Glomerular endothelial cell (primary cell): ENCODE data around the gene PWWP2A. TPM values are rescaled to one million over a fixed set of nuclear protein-coding genes. Genes with fewer than 3 reads are reported as not detected.
"Not testable (repeated sequence)": the region's sequence is repeated elsewhere in the genome, so short reads cannot be mapped to it uniquely, and the experiment has no call there.

ENCODE experiments used
- DNase-seq: peaks from one replicate; pipeline ENCODE4 v3.0.0-alpha.2; 2011; ENCODE audit warnings: low read depth, low spot score; ENCODE audit errors: extremely low read depth
- total RNA-seq: library from RNA; depleted of rRNA; stranded (reverse); fragments of >200 nt; gene quantifications from 2 replicates; pipeline ENCODE4 v1.2.3, GENCODE V29; 2015

Gene PWWP2A, protein sequence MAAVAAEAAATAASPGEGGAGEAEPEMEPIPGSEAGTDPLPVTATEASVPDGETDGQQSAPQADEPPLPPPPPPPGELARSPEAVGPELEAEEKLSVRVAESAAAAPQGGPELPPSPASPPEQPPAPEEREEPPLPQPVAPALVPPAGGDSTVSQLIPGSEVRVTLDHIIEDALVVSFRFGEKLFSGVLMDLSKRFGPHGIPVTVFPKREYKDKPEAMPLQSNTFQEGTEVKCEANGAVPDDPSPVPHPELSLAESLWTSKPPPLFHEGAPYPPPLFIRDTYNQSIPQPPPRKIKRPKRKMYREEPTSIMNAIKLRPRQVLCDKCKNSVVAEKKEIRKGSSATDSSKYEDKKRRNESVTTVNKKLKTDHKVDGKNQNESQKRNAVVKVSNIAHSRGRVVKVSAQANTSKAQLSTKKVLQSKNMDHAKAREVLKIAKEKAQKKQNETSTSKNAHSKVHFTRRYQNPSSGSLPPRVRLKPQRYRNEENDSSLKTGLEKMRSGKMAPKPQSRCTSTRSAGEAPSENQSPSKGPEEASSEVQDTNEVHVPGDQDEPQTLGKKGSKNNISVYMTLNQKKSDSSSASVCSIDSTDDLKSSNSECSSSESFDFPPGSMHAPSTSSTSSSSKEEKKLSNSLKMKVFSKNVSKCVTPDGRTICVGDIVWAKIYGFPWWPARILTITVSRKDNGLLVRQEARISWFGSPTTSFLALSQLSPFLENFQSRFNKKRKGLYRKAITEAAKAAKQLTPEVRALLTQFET
- 25.8 and 28.2 TPM in 2 replicates for total RNA-seq

DNA sequence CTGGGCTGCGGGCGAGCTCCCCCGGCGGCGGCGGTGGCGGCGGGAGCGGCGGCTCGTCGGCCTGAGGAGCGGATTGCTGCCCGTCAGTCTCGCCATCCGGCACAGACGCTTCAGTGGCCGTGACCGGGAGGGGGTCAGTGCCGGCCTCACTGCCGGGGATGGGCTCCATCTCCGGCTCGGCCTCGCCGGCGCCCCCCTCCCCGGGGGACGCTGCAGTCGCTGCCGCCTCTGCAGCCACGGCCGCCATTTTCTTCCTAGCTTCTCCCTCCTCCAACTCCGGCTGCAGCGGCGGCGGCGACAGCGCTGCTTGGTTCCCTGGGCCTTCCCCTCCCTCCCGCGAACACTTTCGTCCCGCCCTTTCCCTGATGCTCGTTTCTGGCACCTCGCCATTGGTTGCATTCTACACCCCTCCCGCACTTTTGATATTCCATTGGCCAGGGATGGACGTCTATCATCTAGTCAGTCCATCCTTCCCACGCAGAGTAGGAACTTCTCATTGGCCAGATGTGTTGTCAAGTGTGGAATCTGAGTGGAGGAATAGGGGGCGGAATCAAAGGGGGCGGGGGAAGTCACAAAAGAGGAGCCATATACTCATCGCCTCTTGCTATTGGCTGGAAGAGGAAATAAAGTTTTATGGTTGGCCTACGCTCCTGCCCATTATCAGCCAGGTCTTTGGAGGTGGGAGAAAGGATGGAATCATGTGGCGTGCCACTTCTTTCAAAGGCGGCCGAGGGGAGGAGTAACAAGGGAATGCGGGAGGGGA lies at the start of gene PWWP2A:
PWWP2A (minus strand) TSS at position 309 of the 763 bp plus-strand sequence; CDS start at position 247, 62 bp downstream.
- peak; percentile 100 for DNase-seq

DNA sequence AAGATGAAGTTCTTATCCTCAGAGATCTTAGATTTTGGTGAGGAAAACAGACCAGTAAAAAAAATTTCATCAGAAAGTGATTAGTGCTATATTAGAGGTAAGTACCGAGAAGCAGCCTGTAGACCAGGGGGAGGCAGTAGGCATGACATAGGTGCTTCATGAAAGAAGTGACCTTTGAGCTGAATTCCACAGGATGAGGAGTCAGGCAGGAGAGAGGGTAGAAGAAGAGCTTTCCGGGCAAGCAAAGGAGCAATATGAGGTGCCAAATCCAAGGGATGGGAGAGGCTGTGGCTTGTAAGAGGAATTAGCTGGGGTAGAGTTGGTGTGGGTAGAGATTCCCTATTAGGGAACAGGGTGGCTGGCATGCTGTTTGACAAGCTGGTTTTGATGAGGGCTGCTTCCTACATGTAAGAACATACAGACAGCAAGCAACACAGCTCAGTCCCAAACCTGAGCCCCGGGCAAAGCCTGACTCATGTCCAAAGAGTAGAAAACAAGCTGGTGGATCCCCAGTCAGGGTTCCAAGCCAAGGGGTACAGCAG lies 48.4 kb upstream of the PWWP2A start:
- DNase-seq = no peak

DNA sequence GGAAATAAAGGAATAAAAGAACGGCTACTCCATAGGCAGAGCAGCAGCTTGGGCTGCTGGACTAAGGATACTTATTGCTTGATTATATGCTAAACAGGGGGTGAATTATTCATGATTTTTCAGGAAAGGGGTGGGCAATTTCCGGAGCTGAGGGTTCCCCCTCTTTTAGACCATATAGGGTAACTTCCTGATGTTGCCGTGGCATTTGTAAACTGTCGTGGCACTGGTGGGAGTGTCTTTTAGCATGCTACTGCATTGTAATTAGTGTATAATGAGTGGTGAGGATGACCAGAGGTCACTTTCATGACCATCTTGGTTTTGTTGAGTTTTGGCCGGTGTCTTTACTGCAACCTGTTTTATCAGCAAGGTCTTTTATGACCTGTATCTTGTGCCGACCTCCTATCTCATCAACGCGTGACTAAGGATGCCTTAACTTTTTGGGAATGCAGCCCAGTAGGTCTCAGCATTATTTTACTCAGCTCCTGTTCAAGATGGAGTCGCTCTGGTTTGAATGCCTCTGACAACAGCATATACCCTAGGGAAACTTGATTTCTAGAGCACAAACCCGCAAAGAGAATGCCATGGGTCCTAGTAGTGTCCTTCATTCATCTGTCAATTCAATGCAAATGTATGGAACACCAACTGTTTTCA lies 47.8 kb upstream of the PWWP2A start:
- DNase-seq = no peak

DNA sequence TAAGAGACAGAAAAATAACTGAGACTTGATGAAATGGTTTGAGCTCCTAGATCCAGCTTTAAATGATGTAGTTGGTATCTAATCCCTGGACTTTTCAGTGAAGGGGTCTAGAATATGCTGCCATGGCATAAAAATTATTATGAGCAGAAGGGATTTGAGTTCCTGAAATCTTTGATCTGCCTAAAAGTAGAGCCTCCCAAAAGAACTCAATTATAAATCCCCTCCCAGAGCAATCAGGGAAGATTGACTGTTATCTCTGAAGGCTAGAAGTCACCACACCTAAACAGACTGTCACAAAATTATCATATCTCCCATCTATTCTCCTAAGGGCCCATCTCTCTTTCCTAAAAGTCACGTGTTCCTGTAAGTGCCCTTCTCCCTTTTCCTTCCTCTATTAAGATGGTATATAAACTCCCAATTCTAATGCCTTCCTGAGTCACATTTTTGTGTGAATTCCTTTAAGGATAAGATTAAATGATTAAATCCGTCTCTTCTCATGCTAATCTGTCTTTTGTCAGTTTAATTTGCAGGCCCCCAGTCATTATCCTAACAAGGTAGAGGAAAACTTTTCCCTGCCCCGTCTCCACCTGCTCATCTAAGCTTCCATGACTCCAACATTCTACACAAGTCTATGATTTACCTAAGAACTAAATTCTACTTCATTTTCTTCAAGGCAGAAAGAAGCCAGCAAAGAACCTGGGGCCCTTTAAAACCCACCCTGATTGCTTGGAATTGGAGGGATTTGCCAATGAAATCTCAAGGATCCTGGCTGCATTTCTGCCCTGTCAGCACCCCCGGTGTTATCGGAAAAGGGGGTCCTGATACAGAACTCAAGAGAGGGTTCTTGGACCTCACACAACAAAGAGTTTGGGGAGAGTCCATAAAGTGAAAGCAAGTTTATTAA lies 47.1 kb upstream of the PWWP2A start:
- no peak for DNase-seq

DNA sequence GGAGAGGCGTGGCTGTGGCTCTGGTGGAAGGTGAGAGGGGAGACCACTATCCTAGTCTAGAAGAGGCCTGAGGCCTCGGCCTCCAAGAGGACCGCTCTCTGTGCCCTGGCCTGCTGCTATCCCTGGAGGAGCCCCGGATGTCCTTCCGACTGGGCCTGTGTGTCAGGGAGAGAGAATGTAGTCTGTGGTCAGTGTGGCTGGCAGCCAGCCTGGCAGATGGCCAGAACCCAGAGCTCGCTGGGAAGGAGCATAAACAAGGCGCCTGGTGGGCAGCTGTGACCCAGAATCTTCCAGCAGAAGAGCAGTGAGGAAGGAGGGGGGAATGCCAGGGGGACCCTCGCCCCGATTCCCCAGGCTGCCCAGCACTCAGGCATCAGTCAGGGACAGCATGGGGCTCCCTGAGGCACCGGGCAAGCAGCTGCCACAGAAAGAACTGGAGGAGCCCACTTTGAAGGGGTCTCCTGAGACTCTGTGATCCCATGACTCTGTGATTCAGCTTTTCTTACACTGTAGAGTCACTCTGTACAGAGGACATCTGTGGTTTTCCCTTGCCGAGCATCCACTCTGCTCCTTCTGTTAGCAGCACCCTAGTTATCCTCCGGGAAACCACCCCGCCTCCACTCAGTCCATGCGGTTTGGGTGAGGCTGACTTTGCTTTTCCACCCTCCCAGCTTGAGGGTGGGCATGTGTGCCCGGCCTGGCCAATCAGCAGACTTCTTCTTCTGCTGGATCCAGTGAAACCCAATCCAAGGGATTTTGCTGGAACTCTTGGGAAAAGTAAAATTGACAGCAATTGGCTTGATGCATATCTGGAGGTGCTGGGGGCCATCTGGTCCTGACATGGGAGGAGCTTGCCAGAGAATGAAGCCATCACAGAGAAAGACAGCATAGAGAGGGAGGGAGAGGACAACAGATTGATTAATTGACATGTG lies 46.2 kb upstream of the PWWP2A start:
- DNase-seq = peak; percentile 65

DNA sequence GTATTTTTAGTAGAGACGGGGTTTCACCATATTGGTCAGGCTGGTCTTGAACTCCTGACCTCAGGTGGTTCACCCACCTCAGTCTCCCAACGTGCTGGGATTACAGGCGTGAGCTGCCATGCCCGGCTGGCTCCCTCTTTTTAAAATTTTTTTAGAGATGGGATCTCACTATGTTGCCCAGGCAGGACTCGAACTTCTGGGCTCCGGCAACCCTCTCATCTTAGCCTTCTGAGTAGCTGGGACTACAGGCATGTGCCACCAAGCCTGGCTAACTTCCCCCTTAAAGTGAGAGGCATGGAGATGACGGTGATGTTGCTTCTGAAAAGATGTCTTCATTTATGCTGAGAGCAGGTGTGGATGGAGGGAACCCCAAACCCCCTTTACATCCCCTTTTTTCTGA lies 43.7 kb upstream of the PWWP2A start:
- DNase-seq = no peak

DNA sequence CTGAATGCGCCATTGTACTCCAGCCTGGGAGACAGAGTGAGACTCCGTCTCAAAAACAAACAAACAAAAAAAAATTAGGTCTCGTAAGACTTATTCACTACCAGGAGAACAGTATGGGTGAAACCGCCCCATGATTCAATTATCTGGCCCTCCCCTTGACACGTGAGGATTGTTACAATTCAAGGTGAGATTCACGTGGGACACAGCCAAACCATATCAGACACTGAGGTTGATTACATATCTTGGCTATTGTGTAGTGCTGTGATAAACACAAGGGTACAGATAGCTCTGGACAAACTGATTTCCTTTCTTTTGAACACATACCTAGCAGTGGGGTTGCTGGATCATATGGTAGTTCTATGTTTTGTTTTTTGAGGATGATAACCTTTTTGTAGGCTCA lies 42.4 kb upstream of the PWWP2A start:
- DNase-seq = no peak

DNA sequence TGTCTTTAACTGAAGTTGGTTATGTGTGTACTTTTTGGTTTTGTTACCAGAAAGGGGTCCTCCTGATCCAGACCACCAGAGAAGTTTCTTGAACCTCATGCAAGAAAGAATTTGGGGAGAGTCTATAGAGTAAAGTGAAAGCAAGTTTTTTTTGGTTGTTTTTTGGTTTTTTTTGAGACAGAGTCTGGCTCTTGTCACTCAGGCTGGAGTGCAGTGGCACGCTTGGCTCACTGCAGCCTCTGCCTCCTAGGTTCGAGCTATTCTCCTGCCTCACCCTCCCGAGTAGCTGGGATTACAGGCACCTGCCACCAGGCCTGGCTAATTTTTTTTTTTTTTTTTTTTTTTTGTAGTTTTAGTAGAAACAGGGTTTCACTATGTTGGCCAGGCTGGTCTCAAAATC lies 41.6 kb upstream of the PWWP2A start:
- not testable (repeated sequence) for DNase-seq

DNA sequence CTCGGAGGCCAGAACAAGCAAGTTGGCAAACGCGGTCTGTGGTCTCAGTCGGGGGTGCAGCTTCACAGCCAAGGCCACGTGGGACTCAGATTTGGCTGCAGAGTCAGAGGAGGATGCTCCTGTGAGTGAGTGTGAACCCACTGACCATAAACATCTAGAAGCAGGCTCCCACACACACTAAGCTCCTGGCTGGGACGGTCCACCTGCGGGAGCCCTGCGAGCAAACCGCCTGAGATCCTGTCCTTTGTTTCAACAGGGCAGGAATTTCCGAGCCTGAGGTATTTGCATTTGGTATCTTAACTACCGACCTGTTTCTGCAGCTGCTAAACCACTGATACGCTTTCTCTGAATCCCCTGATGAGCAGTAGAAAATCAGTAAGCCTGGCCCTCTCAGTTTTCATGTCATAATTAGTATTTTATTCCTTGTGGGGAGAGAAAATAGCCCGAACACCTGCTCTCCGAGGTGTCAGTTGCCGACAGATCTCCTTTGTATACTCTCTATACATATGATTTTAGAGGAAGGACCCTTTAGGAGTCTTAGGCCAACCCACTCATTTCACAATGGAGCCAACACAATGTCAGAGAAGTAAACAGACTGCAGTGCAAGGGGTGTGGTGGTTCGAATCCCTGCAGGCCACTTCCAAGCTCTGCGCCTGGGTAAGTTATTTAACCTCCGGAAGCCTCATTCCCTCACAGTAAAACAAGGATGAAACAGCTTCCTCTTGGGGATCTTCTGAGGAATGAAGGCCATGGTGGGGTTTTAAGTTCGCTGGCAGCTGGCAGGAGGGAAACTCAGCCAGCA lies 40.9 kb upstream of the PWWP2A start:
- no peak for DNase-seq

DNA sequence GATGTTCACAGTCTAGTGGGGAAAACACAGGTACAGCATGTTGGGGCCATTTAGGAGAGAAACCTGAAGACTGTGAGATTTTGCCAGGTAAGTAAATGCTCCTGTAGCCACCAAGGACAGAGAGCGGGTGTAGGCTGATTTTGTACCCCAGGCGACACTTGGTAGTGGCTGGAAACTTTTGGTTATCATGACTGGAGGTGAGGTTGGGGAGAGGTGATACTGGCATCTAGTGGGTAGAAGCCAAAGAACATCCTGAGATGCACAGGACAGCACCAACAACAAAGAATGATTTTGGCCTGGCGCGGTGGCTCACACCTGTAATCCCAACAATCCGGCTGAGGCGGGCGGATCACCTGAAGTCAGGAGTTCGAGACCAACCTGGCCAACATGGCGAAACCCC lies 38.8 kb upstream of the PWWP2A start:
- no peak for DNase-seq

DNA sequence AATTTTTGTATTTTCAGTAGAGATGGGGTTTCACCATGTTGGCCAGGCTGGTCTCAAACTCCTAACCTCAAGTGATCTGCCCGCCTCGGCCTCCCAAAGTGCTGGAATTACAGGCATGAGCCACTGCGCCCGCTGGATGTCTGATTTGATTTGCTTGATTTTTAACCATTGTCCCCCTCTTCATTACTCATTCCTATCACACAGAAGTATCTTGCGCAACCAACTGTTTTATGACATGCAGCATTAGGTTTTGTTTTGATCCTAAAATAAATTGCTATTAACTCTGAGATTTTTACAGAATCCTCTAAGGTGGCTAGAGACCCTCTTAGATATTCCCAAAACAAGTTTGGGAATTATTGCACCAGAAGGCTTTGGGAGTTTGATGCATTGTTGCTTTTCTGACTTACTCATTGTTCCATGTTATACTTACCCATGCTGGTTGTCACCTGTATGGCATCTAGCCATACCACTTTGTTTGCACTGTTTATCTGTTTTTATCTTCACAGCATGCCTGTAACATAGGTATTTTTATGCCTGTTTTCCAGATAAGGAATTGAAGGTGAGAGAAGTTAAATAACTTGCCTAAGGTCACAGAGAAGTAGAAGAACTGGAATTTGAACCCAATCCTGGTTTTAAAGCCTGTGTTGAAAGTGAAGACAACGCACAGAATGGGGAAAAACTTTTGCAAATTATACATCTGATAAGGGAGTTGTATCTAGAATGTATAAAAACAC lies 35.9 kb upstream of the PWWP2A start:
- no peak for DNase-seq

DNA sequence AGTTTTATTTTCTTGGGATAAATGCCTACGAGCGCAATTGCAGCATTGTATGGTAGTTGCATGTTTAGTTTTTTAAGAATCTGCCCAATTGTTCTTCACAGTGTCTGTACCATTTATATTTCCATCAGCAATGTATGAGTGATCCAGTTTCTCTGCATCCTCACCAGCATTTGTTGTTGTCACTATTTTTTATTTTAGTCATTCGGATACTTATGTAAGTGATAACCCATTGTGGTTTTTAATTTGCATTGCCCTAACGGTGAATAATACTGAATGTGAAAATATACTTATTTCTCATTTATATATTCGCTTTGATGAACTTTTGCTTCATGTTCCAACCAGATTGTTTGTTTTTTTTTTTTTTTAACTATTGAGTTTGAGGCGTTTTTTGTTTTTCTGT lies 33.7 kb upstream of the PWWP2A start:
- DNase-seq = no peak

DNA sequence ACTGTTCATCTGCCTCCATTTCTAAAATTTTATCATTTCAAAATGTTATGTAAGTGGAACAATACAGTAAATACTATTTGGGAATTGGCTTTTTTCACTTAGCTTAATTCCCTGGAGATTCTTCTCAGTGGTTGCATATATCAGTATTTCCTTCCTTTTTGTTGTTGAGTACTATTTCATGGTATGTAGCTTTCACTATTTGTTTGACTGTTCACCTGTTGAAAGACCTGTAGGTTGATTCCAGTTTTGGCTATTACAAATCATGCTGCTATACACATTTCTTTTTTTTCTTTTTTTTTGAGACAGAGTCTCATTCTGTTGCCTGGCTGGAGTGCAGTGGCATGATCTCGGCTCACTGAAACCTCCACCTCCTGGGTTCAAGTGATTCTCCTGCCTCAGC lies 33.0 kb upstream of the PWWP2A start:
- DNase-seq = no peak

DNA sequence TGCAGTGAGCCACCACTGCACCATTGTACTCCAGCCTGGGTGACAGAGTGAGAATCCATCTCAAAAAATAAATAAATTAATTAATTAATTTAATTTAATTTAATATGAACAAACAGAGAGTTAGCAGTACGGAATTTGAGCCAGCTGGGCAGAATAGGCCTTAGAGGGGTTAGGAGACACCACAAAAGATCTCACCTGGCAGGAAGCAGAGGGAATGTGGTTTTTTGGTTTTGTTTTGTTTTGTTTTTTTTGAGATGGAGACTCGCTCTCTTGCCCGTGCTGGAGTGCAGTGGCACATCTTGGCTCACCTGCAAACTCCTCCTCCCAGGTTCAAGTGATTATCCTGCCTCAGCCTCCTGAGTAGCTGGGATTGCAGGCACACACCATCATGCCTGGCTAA lies 31.8 kb upstream of the PWWP2A start:
- DNase-seq = no peak

DNA sequence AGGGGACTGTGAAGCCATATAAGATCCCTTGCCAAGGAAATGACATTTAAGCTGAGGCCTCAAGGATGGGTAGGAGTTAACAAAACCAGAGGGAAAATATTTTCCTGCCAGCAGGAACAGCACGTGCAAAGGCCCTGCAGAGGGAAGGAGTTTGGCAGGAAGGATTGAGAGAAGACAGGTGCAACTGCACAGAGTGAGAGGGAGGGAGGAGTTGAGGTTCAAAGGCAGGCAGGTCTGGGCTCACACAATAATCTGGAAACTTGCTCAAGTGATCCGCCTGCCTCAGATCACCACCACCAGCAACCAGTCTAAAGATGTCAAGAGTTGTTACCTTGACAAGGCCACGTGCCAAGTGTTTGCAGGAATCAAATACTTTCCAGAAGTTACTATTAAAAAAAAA lies 31.1 kb upstream of the PWWP2A start:
- DNase-seq = no peak

DNA sequence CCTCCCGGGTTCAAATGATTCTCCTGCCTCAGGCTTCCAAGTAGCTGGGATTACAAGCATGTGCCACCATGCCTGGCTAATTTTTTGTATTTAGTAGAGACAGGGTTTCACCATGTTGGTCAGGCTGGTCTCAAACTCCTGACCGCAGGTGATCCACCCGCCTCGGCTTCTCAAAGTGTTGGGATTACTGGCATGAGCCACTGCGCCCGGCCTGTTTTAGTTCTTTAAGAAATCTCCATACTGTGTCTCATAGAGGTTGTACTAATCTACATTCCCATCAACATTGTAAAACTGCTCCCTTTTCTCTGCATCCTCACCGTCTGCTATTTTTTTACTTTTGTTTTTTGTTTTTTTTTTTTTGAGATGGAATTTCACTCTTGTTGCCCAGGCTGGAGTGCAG lies 25.2 kb upstream of the PWWP2A start:
- not testable (repeated sequence) for DNase-seq

DNA sequence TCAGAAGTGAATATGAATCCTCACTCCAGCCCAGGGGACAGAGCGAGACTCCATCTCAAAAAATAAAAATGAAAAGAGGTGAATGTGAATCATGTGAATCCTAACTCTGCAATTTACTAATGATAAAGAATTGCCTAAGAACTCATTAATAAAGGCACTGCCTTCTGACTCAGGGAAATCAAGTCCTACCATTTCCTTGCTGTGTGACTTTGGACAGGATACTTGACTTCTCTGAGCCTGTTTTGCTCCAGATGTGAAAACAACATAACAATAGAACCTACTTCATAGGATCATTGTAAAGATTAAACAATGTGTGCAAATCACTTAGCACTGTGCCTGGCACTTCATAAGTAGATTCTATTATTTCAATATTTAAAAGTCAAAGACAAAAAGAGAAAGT lies 15.1 kb upstream of the PWWP2A start:
- no peak for DNase-seq
